ENCODE data around the gene SMIM44.

The SMIM44 gene

GRCh38 chr19:3474614-3475013 is 8.6 kb downstream of the SMIM44 start:
- DNase-seq (ENCODE audit: extremely low spot score): no peak
- POLR2A ChIA-PET: interaction anchor here (0.6 kb wide), 1 partner anchor 765 kb away, joined by 11 read pairs; no protein-coding TSS in a partner anchor
- TF ChIP-seq CTCF (IDR thresholded peaks at IDR 0.05; ENCODE audit: control extremely low read depth, extremely low read depth, low read depth, missing control alignments): no peak
- CTCF ChIA-PET: interaction anchor here (2.5 to 2.9 kb wide), 2 partner anchors 9 to 11 kb away, joined by 10 to 28 read pairs; partner anchors contain the start of gene SMIM44

GRCh38 chr19:3474010-3474409 is 9.2 kb downstream of the SMIM44 start:
- no peak for TF ChIP-seq CTCF (IDR thresholded peaks at IDR 0.05; ENCODE audit: control extremely low read depth, extremely low read depth, low read depth, missing control alignments)
- POLR2A ChIA-PET: no interaction called here
- no peak for DNase-seq (ENCODE audit: extremely low spot score)
- CTCF ChIA-PET: interaction anchor here (1.5 to 2.9 kb wide), 5 partner anchors 9 to 171 kb away, joined by 3 to 28 read pairs (median 10); partner anchors contain the start of gene SMIM44

- CTCF ChIA-PET: interaction anchor here (0.5 to 2.9 kb wide), 29 partner anchors 8 to 232 kb away, joined by 3 to 28 read pairs (median 4); partner anchors contain the start of genes DOHH and SMIM44
- peak; percentile 58 for TF ChIP-seq CTCF (IDR thresholded peaks at IDR 0.05; ENCODE audit: control extremely low read depth, extremely low read depth, low read depth, missing control alignments)
- POLR2A ChIA-PET: no interaction called here
- DNase-seq (ENCODE audit: extremely low spot score): peak; percentile 62
These were observed 11.1 kb downstream of the SMIM44 start for GRCh38 chr19:3471954-3472655.

- ChIA-PET CTCF (interaction anchor here (0.8 to 2.5 kb wide), 19 partner anchors 9 to 210 kb away, joined by 3 to 20 read pairs (median 4); no protein-coding TSS in a partner anchor), POLR2A (interaction anchor here (0.7 kb wide), 1 partner anchor 9 kb away, joined by 3 read pairs; no protein-coding TSS in a partner anchor)
These were observed 12.6 kb downstream of the SMIM44 start for GRCh38 chr19:3470500-3471128.

GRCh38 chr19:3469638-3470499 is 13.4 kb downstream of the SMIM44 start:
- CTCF ChIA-PET: interaction anchor here (0.8 to 2.5 kb wide), 15 partner anchors 15 to 209 kb away, joined by 3 to 20 read pairs (median 3); no protein-coding TSS in a partner anchor
- POLR2A ChIA-PET: interaction anchor here (0.6 kb wide), 1 partner anchor 1152 kb away, joined by 3 read pairs; no protein-coding TSS in a partner anchor
- no peak for DNase-seq (ENCODE audit: extremely low spot score)
- TF ChIP-seq CTCF (IDR thresholded peaks at IDR 0.05; ENCODE audit: control extremely low read depth, extremely low read depth, low read depth, missing control alignments): no peak

More at GRCh38 chr19:3470500-3471128, 12.6 kb downstream of the SMIM44 start:
- DNase-seq (ENCODE audit: extremely low spot score): no peak
- no peak for TF ChIP-seq CTCF (IDR thresholded peaks at IDR 0.05; ENCODE audit: control extremely low read depth, extremely low read depth, low read depth, missing control alignments)

- ChIA-PET CTCF (interaction anchor here (0.6 kb wide), 1 partner anchor 151 kb away, joined by 3 read pairs; no protein-coding TSS in a partner anchor), POLR2A (no interaction called here)
- TF ChIP-seq CTCF (IDR thresholded peaks at IDR 0.05; ENCODE audit: control extremely low read depth, extremely low read depth, low read depth, missing control alignments): no peak
- no peak for DNase-seq (ENCODE audit: extremely low spot score)
These were observed 15.0 kb downstream of the SMIM44 start for GRCh38 chr19:3468211-3468610.

Data from GM10248 (cell line).